ENCODE data around the gene VPS9D1. TPM values are rescaled to one million over a fixed set of nuclear protein-coding genes. Genes with fewer than 3 reads are reported as not detected.

VPS9D1 gene
- total and polyA plus RNA-seq, 2 of the 4 experiments (the other 2 are of a cell fraction): 1.8 to 20.3 TPM

GRCh38 chr16:89739383-89739782, 18.7 kb upstream of the VPS9D1 start:
- Histone ChIP-seq H2AK5ac (ENCODE audit: low read depth, low read length) (no peak overlapping the region), H3K79me1 (ENCODE audit: low read depth in 1 of 2, low read length in 2 of 2) (peaks cover 0 to 8% of the 10 kb centered on the region in 2 experiments; a peak in 3 of 4 replicates), H3K9ac (ENCODE audit: low read depth, low read length) (no peak overlapping the region), H2BK5ac (ENCODE audit: low read depth, low read length, poor library complexity, severe bottlenecking) (no peak overlapping the region), H3K56ac (ENCODE audit: extremely low read depth, insufficient read depth, low read length) (no peak overlapping the region), H3K36me3 (ENCODE audit: control insufficient read depth, insufficient read depth, low read length) (peaks cover 58% of the 10 kb centered on the region), H4K20me1 (ENCODE audit: insufficient read depth, low read length) (0 out of 2 replicates have a peak, but pooled peaks cover 4% of the 10 kb centered on the region), H2AFZ (replicated peaks; ENCODE audit: low read length, poor library complexity) (no peak overlapping the region), H4K8ac (ENCODE audit: low read depth in 2 of 2, low read length in 2 of 2) (no peak overlapping the region), H4K5ac (ENCODE audit: low read depth, low read length) (no peak overlapping the region), H2BK20ac (ENCODE audit: low read depth, low read length) (no peak overlapping the region), H3K18ac (ENCODE audit: low read depth, low read length) (no peak overlapping the region), H3K9me1 (ENCODE audit: insufficient read depth, low read length) (no peaks in the 10 kb centered on the region), H3K9me3 (ENCODE audit: control insufficient read depth, insufficient read depth, low read length) (no peaks in the 10 kb centered on the region), H3K4me1 (ENCODE audit: control insufficient read depth, insufficient read depth, low read length) (no peaks in the 10 kb centered on the region), H2BK120ac (ENCODE audit: low read depth, low read length) (no peak overlapping the region), H3K4ac (ENCODE audit: low read depth, low read length) (no peak overlapping the region), H2AK9ac (replicated peaks; ENCODE audit: low read depth, low read length, poor library complexity) (no peak overlapping the region), H3K23ac (ENCODE audit: low read depth, low read length) (no peak overlapping the region), H3K4me3 (ENCODE audit: insufficient read depth, low read depth, low read length) (no peak overlapping the region), H3K27me3 (ENCODE audit: control insufficient read depth, insufficient read depth, low read length) (no peaks in the 10 kb centered on the region), H3K4me2 (ENCODE audit: low read depth, low read length) (no peak overlapping the region), H3K14ac (replicated peaks; ENCODE audit: low read depth, low read length) (no peak overlapping the region), H4K91ac (ENCODE audit: insufficient read depth, low read depth, low read length) (no peak overlapping the region), H2BK15ac (ENCODE audit: low read depth, low read length) (no peak overlapping the region), H3K27ac (ENCODE audit: insufficient read depth, low read length) (no peak overlapping the region)
- in situ Hi-C loops (cut with MboI; ENCODE audit: low sequenced_read_pairs) (no loop called here), intact Hi-C loops (cut with micrococcal nuclease) (no loop called here), dilution Hi-C loops (cut with HindIII; ENCODE audit: low sequenced_read_pairs, unreplicated experiment) (no loop called here)
- no TSS peak for BruUV-seq (replicated peaks)
- ChIA-PET POLR2A (ENCODE audit: unreplicated experiment) (no interaction called here), CTCF (interaction anchor here (0.6 kb wide), 1 partner anchor 24 kb away, joined by 4 read pairs; no protein-coding TSS in a partner anchor)
- TF ChIP-seq RFX5 (IDR thresholded peaks at IDR 0.05; ENCODE audit: low read depth, low read length): no peak
- TF ChIP-seq SMC3 (IDR thresholded peaks at IDR 0.05; ENCODE audit: low read depth, low read length): no peak
- TF ChIP-seq USF2 (IDR thresholded peaks at IDR 0.05; ENCODE audit: low read depth, low read length): no peak
- no peak for TF ChIP-seq POLR2A (IDR thresholded peaks at IDR 0.05; ENCODE audit: low read depth, low read length)
- TF ChIP-seq RAD21 (IDR thresholded peaks at IDR 0.05; ENCODE audit: low read length): no peak
- no peak for TF ChIP-seq RCOR1 (IDR thresholded peaks at IDR 0.05; ENCODE audit: insufficient replicate concordance, low read length)
- no peak for TF ChIP-seq CEBPB (IDR thresholded peaks at IDR 0.05; ENCODE audit: low read depth, low read length)
- TF ChIP-seq CHD1 (IDR thresholded peaks at IDR 0.05; ENCODE audit: low read depth, low read length): no peak
- no peak for TF ChIP-seq FOS (IDR thresholded peaks at IDR 0.05; ENCODE audit: low read depth, low read length)
- TF ChIP-seq NFE2L2 (IDR thresholded peaks at IDR 0.05; ENCODE audit: low read depth, low read length): no peak
- TF ChIP-seq MAZ (IDR thresholded peaks at IDR 0.05; ENCODE audit: borderline replicate concordance, low read depth, low read length): no peak
- no peak for TF ChIP-seq MAFK (IDR thresholded peaks at IDR 0.05; ENCODE audit: low read depth, low read length)
- TF ChIP-seq ELK1 (IDR thresholded peaks at IDR 0.05; ENCODE audit: borderline replicate concordance, low read depth, low read length): no peak
- TF ChIP-seq MXI1 (IDR thresholded peaks at IDR 0.05; ENCODE audit: borderline replicate concordance, low read depth, low read length): no peak
- no peak for TF ChIP-seq BHLHE40 (IDR thresholded peaks at IDR 0.05; ENCODE audit: low read depth, low read length)
- TF ChIP-seq CTCF (conservative IDR thresholded peaks at IDR 0.05; ENCODE audit: low read depth, low read length): no peak
- no CpG with 5 or more reads among the region's 9 CpGs for WGBS, 2 experiments (ENCODE audit: extremely low coverage in 2 of 2, insufficient read length in 1 of 2)
- ATAC-seq (ENCODE audit: low read depth) (no peak), DNase-seq (no peak)

All from IMR-90 (cell line).